HL-60 (cell line): Measurements from ENCODE around the gene PPP1R12B.
"Not testable (repeated sequence)": the region's sequence is repeated elsewhere in the genome, so short reads cannot be mapped to it uniquely, and the experiment has no call there.

Experiments used
- DNase-seq, 2 experiments: peaks; one replicate each; pipeline ENCODE4 v3.0.0-alpha.2; 2010 to 2020; ENCODE audit warnings: low read depth in 1 of 2, low spot score in 1 of 2
- H3K27ac ChIP-seq: fragments of 250-450 bp; sonication (Bioruptor Pico); replicated peaks from 2 replicates; pipeline ENCODE4 v1.5.1; 2020; ENCODE audit warnings: mild to moderate bottlenecking, moderate library complexity
- H3K27me3 ChIP-seq: fragments of 250-450 bp; sonication (Bioruptor Pico); 2 replicates; pipeline ENCODE4 v1.5.1; 2021; ENCODE audit warnings: mild to moderate bottlenecking, moderate library complexity; ENCODE audit not compliant: insufficient read depth, poor library complexity, severe bottlenecking
- H3K4me3 ChIP-seq: replicated peaks from 2 replicates; pipeline ENCODE4 v1.5.1; 2011; ENCODE audit warnings: mild to moderate bottlenecking, control low read depth, low read length; ENCODE audit not compliant: insufficient read depth
- GABPA ChIP-seq: IDR thresholded peaks from 2 replicates; pipeline ENCODE4 v1.6.1; 2012; ENCODE audit warnings: low read depth
- POLR2AphosphoS5 ChIP-seq: IDR thresholded peaks from 2 replicates; pipeline ENCODE4 v1.6.1; 2012; ENCODE audit warnings: low read depth
- SPI1 ChIP-seq: IDR thresholded peaks from 2 replicates; pipeline ENCODE4 v1.6.1; 2012; ENCODE audit warnings: low read depth, mild to moderate bottlenecking, borderline replicate concordance
- TF ChIP-seq, protein P1 (sequence below): IDR thresholded peaks from 2 replicates; pipeline ENCODE4 v1.6.1; 2012; ENCODE audit warnings: low read depth; ENCODE audit not compliant: insufficient replicate concordance
- TF ChIP-seq, protein P2 (sequence below): IDR thresholded peaks from one replicate; pipeline ENCODE4 v1.5.1; 2011; ENCODE audit warnings: low read length, control low read depth, inconsistent platforms; ENCODE audit not compliant: insufficient read depth

PPP1R12B gene

DNA sequence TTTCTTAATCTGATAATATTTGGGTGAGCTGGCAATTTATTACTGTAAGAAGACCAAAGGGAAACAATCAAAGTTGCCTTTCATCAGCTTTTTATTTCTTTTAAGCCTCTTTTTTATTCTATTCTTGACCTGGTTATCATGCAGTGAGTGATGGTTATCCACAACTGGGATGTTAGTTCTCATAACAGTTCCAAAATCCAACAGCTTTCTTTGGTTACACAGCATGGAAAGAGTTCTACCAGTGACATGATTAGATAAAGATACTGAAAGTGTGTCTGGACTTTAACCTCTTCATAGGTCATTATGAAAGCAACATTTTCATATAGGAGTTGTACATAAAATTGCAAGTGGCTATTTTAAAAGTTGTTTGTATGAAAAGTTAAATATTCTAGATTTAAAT is 198.7 kb downstream of the PPP1R12B start:
- Histone ChIP-seq H3K4me3 (no peak overlapping the region), H3K27ac (no peak overlapping the region), H3K27me3 (no peaks in the 10 kb centered on the region)
- no peak for TF ChIP-seq GABPA
- TF ChIP-seq SPI1, result no peak
- TF ChIP-seq, protein P1, sequence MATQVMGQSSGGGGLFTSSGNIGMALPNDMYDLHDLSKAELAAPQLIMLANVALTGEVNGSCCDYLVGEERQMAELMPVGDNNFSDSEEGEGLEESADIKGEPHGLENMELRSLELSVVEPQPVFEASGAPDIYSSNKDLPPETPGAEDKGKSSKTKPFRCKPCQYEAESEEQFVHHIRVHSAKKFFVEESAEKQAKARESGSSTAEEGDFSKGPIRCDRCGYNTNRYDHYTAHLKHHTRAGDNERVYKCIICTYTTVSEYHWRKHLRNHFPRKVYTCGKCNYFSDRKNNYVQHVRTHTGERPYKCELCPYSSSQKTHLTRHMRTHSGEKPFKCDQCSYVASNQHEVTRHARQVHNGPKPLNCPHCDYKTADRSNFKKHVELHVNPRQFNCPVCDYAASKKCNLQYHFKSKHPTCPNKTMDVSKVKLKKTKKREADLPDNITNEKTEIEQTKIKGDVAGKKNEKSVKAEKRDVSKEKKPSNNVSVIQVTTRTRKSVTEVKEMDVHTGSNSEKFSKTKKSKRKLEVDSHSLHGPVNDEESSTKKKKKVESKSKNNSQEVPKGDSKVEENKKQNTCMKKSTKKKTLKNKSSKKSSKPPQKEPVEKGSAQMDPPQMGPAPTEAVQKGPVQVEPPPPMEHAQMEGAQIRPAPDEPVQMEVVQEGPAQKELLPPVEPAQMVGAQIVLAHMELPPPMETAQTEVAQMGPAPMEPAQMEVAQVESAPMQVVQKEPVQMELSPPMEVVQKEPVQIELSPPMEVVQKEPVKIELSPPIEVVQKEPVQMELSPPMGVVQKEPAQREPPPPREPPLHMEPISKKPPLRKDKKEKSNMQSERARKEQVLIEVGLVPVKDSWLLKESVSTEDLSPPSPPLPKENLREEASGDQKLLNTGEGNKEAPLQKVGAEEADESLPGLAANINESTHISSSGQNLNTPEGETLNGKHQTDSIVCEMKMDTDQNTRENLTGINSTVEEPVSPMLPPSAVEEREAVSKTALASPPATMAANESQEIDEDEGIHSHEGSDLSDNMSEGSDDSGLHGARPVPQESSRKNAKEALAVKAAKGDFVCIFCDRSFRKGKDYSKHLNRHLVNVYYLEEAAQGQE, result no peak
- TF ChIP-seq, protein P2, sequence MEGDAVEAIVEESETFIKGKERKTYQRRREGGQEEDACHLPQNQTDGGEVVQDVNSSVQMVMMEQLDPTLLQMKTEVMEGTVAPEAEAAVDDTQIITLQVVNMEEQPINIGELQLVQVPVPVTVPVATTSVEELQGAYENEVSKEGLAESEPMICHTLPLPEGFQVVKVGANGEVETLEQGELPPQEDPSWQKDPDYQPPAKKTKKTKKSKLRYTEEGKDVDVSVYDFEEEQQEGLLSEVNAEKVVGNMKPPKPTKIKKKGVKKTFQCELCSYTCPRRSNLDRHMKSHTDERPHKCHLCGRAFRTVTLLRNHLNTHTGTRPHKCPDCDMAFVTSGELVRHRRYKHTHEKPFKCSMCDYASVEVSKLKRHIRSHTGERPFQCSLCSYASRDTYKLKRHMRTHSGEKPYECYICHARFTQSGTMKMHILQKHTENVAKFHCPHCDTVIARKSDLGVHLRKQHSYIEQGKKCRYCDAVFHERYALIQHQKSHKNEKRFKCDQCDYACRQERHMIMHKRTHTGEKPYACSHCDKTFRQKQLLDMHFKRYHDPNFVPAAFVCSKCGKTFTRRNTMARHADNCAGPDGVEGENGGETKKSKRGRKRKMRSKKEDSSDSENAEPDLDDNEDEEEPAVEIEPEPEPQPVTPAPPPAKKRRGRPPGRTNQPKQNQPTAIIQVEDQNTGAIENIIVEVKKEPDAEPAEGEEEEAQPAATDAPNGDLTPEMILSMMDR, result no peak
- no peak for TF ChIP-seq POLR2AphosphoS5
- no peak for DNase-seq

DNA sequence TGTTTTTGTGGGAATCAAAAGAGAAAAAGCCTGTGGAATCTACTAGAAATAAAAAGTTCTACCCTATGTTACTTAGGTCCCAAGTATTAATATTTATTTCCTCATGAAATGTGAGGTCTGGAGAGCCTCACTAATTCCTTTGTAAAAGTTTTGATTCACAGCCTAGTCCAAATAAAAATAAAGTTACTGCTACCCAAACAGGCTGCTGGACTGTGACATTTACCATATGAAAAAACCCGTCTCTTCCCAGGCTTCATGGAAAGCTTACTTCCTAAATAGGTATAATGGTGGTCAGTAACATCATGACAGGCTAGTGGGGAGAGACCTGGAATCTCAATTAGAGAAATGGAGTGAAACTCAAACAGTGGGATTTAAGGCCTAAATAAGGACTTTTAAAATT is 201.6 kb downstream of the PPP1R12B start:
- H3K27me3 ChIP-seq, H3K4me3 ChIP-seq, DNase-seq, H3K27ac ChIP-seq: not testable (repeated sequence)

DNA sequence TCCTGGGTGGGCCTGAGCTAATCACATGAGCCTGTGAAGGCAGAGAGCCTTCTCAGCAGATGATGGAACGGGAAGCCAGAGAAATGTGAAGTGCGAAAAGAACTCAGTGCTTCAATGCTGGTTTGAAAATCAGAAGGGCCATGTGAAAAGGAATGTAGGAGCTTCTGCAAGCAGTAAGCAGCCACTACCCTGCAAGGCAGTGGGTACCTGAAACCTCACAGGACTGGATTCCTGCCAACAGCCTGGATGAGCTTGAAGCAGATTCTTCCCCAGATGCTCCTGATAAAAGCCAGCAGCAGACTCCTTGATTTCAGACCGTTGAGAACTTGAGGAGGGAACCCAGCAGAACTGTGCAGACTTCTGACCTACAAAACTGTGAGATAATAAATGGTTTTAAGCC is 203.2 kb downstream of the PPP1R12B start:
- Histone ChIP-seq H3K27ac (no peak overlapping the region), H3K4me3 (no peak overlapping the region), H3K27me3 (no peaks in the 10 kb centered on the region)
- TF ChIP-seq, protein P1, result no peak
- TF ChIP-seq SPI1 (no peak), POLR2AphosphoS5 (no peak), GABPA (no peak)
- TF ChIP-seq, protein P2, result no peak
- no peak for DNase-seq

DNA sequence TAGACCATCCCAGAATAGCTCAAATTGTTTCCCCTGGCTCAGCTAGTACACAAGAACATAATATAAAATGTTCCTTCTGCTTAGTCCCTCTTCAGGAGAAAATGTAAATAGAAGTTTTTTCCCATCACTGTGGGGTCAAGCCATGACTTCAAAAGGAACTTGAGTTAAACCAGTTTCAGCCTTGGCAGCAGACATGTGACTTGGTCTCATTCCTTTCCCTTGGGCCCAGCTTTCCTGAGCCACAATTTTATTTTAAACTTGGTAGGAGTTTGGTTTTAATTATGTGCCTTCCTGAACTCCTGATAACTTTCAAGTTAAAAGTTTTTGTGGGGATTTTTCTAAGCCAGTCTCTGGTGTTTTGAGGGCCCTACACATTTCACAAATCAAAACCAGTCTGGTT is 204.1 kb downstream of the PPP1R12B start:
- not testable (repeated sequence) for H3K27me3 ChIP-seq, H3K27ac ChIP-seq, H3K4me3 ChIP-seq, DNase-seq

DNA sequence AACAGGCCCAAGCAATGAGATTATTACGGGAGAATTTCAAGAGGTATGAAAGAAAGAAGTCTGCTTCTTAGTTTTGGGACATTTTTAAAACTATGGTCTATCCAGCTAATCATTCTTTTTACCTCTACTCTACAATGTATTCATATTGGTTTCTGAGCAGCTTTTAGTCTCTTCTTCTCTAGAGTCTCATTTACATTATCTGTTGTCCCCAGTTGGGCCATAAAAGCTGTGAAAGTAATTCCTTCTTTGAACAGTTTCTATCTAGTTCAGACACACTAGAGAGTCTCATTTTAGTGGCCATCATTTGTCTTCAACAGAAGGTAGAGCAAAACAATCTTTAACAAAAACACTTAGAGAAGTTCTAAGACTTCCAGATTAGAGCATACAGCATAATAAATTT is 204.6 kb downstream of the PPP1R12B start:
- not testable (repeated sequence) for H3K4me3 ChIP-seq, DNase-seq, H3K27me3 ChIP-seq, H3K27ac ChIP-seq

DNA sequence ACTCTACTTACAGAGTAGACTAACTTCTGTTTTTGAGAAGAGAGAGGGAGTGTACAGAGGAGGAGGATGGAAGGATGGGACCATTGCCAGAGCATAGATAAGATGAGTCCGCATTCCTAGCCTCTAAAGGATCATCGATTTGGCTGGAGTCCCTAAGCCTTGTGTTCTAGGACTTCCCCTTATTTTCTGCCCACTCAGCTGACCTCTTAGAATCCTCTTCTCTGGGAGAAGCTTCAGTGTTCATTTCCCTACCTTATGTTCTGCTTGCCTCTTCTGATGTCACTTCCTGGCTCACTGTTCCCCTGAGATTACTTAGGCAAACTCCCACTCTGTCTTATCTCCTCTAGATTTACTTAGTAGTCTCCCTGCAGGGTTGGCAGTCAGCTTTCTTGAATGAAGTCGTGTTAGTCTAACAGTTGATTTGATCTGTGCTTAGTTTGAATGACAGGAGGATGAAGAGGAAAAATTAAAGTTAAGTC is 205.1 kb downstream of the PPP1R12B start:
- H3K27me3 ChIP-seq, result no peaks in the 10 kb centered on the region
- peak; percentile 58; the same call in 1 of the 2 replicates for TF ChIP-seq SPI1
- TF ChIP-seq GABPA, result no peak
- H3K27ac ChIP-seq, result no peak overlapping the region
- peak in 1 of 2 experiments; percentile 47 for DNase-seq
- no peak overlapping the region for H3K4me3 ChIP-seq

DNA sequence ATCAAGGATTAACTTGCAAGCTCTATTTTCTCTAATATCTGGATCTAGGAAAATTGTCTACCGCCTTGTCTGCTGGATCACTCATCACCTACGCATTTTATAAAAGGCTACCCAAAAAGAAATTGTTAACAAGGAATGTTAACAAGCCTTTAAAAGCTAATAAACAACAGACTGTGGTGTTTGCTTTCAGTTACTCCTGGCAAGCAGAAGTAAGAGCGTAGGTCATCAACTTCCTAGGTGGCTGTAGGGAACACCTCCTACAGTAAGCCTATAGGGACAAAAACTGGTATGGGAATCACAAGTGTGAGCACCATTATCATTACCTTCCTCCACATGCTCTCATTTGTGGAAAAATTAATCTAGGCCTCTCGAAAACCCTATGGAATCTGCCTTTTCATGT is 206.1 kb downstream of the PPP1R12B start:
- not testable (repeated sequence) for H3K27ac ChIP-seq, DNase-seq, H3K4me3 ChIP-seq, H3K27me3 ChIP-seq

DNA sequence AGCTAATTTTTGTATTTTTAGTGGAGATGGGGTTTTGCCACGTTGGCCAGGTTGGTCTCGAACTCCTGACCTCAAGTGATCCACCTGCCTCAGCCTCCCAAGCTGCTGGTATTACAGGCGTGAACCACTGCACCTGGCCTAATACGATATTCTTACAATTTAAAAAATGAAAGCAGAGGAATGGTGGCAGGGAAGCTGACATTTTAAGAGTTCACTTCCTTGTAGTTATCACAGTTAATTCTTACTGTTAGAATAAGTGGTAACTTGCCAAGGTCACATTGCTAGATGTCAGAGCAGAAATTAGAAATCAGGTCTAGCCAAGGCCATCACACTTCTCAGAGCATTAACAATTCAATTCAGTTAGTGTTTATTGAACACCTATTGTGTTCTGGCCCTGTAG is 207.5 kb downstream of the PPP1R12B start:
- not testable (repeated sequence) for DNase-seq, H3K27ac ChIP-seq, H3K4me3 ChIP-seq, H3K27me3 ChIP-seq

DNA sequence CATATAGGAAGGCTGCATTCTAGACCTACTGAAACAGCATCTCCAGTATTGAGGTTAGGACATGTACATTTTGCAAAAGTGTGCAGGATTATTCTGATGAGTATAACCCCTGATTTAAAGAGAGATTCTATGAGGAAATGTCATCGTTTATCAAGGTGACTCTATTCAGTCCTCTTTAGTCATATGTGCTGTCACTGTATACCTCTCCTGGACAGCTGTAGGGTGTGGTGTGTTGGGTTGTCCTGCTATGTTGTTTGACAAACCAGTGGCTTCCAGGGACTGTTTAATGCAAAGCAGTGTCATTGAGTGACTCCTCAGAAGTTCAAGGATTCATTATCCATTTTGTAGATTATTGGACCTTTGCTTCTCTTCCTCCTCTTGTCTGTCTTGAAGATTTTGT is 209.2 kb downstream of the PPP1R12B start:
- not testable (repeated sequence) for H3K4me3 ChIP-seq, H3K27me3 ChIP-seq, H3K27ac ChIP-seq, DNase-seq
